HG02870 (cell line): ENCODE results near the gene ZXDA.

Experiments
- ATAC-seq: cut with Tn5 transposase; IDR thresholded peaks from one replicate; pipeline ENCODE4 v1.9.1; 2021; ENCODE audit warnings: mild to moderate bottlenecking, moderate library complexity; ENCODE audit not compliant: unreplicated experiment

The ZXDA gene

DNA sequence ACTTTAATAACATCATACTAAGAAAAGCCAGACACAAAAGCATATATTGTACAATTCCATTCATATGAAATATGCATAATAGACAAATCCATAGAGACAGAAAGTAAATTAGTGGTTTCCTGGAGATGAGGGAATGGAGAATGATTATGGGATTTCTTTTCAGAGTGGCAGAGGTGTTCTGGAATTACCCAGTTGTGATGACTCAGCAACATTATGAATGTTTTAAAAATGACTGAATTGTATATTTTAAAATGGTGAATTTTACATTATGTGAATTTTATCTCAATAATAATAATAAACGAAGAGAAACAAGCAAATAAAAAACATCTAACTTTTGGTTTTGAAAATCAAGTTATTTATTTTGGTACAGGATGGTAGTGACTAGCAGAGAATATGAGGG is 11.2 kb downstream of the ZXDA start:
- no peak for ATAC-seq

DNA sequence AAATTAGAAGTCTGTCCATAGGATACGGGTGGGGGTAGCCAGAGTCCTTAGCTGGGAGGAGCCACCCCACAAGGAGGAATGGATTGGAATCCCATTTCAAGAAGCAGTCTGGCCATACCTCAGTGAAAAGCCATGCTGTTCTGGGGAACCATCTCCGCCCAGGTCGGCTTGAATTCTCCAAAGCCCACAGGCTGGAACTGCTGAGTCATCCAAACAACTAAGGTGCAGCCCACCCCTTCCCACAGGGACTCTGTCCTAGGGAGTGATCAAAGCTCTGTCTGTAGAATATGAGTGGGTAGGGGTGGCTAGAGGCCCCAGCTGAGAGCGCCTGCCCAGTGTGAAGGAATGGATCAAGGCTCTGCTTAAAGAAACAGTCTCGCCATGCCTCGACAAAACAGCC is 38.8 kb downstream of the ZXDA start:
- no peak for ATAC-seq
